Measurements from ENCODE around the gene AP1S2.
A peak's percentile ranks its signal among the peaks of the same experiment; 100 is the strongest.

The AP1S2 gene

GRCh38 chrX:15789979-15790768 is 64.4 kb downstream of the AP1S2 start, which contains the start of gene ZRSR2:
Gene ZRSR2 (plus strand): TSS chrX:15790484. CDS start chrX:15790496, 12 bp downstream.
- peak; percentile 81 for DNase-seq
- peak within 1 kb of the TSS; percentile 80 for H3K4me3 ChIP-seq (ENCODE audit: low read depth, low read length)
- no peak for TF ChIP-seq CTCF (IDR thresholded peaks at IDR 0.05; ENCODE audit: low read depth, low read length)
- no peaks in the 10 kb centered on the region for H3K9me3 ChIP-seq
- no peaks in the 10 kb centered on the region for H3K36me3 ChIP-seq
- H3K4me1 ChIP-seq, result no peaks in the 10 kb centered on the region
- H3K27me3 ChIP-seq, result no peaks in the 10 kb centered on the region

- Histone ChIP-seq H3K9me3 (no peaks in the 10 kb centered on the region), H3K27me3 (no peaks in the 10 kb centered on the region), H3K4me3 (ENCODE audit: low read depth, low read length) (no peak overlapping the region), H3K4me1 (no peaks in the 10 kb centered on the region), H3K36me3 (no peaks in the 10 kb centered on the region)
- DNase-seq, result no peak
- no peak for TF ChIP-seq CTCF (IDR thresholded peaks at IDR 0.05; ENCODE audit: low read depth, low read length)
These were observed 67.7 kb downstream of the AP1S2 start for GRCh38 chrX:15786915-15787314.

DNA sequence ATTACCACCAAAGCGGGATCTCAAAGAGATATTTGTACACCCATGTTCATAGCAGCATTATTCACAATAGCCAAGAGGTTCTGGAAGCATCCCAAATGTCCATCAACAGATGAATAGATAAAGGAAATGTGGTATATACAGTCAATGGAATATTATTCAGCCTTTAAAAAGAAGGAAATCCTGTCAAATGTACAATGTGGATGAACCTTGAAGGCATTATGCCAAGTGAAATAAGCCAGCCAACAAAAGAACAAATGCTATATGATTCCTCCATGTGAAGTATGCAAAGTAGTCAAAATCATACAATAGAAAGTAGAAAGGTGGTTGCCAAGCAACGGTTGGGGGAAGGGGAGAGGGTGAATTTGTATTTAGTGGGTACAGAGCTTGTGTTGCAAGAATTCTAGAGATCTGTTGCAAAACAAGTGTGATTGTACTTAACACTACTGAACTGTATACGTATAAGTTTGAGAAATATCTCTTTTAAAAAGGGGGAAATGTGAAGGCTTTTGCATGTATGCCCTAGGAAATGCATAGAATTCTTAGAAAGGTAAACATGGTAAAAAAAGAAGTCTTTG is 69.3 kb downstream of the AP1S2 start:
- TF ChIP-seq CTCF (IDR thresholded peaks at IDR 0.05; ENCODE audit: low read depth, low read length), result no peak
- Histone ChIP-seq H3K36me3 (no peaks in the 10 kb centered on the region), H3K4me1 (no peaks in the 10 kb centered on the region), H3K4me3 (ENCODE audit: low read depth, low read length) (no peak overlapping the region), H3K27me3 (no peaks in the 10 kb centered on the region), H3K9me3 (no peaks in the 10 kb centered on the region)
- no peak for DNase-seq

- Histone ChIP-seq H3K9me3 (no peaks in the 10 kb centered on the region), H3K36me3 (no peaks in the 10 kb centered on the region), H3K4me3 (ENCODE audit: low read depth, low read length) (no peak overlapping the region), H3K27me3 (no peaks in the 10 kb centered on the region), H3K4me1 (no peaks in the 10 kb centered on the region)
- no peak for DNase-seq
- no peak for TF ChIP-seq CTCF (IDR thresholded peaks at IDR 0.05; ENCODE audit: low read depth, low read length)
These were observed 72.5 kb downstream of the AP1S2 start for GRCh38 chrX:15781961-15782699.
